Measurements from ENCODE around the gene RAB6B. TPM values are rescaled to one million over a fixed set of nuclear protein-coding genes. Genes with fewer than 3 reads are reported as not detected.

The RAB6B gene
- total and polyA plus RNA-seq, 2 of the 8 experiments (the other 6 are each of a cell fraction or from before 2014, with no cell fraction given) = 7.9 to 15.6 TPM

GRCh38 chr3:133803469-133803868 lies 92.2 kb downstream of the RAB6B start (continued):
- TF ChIP-seq, protein P1, sequence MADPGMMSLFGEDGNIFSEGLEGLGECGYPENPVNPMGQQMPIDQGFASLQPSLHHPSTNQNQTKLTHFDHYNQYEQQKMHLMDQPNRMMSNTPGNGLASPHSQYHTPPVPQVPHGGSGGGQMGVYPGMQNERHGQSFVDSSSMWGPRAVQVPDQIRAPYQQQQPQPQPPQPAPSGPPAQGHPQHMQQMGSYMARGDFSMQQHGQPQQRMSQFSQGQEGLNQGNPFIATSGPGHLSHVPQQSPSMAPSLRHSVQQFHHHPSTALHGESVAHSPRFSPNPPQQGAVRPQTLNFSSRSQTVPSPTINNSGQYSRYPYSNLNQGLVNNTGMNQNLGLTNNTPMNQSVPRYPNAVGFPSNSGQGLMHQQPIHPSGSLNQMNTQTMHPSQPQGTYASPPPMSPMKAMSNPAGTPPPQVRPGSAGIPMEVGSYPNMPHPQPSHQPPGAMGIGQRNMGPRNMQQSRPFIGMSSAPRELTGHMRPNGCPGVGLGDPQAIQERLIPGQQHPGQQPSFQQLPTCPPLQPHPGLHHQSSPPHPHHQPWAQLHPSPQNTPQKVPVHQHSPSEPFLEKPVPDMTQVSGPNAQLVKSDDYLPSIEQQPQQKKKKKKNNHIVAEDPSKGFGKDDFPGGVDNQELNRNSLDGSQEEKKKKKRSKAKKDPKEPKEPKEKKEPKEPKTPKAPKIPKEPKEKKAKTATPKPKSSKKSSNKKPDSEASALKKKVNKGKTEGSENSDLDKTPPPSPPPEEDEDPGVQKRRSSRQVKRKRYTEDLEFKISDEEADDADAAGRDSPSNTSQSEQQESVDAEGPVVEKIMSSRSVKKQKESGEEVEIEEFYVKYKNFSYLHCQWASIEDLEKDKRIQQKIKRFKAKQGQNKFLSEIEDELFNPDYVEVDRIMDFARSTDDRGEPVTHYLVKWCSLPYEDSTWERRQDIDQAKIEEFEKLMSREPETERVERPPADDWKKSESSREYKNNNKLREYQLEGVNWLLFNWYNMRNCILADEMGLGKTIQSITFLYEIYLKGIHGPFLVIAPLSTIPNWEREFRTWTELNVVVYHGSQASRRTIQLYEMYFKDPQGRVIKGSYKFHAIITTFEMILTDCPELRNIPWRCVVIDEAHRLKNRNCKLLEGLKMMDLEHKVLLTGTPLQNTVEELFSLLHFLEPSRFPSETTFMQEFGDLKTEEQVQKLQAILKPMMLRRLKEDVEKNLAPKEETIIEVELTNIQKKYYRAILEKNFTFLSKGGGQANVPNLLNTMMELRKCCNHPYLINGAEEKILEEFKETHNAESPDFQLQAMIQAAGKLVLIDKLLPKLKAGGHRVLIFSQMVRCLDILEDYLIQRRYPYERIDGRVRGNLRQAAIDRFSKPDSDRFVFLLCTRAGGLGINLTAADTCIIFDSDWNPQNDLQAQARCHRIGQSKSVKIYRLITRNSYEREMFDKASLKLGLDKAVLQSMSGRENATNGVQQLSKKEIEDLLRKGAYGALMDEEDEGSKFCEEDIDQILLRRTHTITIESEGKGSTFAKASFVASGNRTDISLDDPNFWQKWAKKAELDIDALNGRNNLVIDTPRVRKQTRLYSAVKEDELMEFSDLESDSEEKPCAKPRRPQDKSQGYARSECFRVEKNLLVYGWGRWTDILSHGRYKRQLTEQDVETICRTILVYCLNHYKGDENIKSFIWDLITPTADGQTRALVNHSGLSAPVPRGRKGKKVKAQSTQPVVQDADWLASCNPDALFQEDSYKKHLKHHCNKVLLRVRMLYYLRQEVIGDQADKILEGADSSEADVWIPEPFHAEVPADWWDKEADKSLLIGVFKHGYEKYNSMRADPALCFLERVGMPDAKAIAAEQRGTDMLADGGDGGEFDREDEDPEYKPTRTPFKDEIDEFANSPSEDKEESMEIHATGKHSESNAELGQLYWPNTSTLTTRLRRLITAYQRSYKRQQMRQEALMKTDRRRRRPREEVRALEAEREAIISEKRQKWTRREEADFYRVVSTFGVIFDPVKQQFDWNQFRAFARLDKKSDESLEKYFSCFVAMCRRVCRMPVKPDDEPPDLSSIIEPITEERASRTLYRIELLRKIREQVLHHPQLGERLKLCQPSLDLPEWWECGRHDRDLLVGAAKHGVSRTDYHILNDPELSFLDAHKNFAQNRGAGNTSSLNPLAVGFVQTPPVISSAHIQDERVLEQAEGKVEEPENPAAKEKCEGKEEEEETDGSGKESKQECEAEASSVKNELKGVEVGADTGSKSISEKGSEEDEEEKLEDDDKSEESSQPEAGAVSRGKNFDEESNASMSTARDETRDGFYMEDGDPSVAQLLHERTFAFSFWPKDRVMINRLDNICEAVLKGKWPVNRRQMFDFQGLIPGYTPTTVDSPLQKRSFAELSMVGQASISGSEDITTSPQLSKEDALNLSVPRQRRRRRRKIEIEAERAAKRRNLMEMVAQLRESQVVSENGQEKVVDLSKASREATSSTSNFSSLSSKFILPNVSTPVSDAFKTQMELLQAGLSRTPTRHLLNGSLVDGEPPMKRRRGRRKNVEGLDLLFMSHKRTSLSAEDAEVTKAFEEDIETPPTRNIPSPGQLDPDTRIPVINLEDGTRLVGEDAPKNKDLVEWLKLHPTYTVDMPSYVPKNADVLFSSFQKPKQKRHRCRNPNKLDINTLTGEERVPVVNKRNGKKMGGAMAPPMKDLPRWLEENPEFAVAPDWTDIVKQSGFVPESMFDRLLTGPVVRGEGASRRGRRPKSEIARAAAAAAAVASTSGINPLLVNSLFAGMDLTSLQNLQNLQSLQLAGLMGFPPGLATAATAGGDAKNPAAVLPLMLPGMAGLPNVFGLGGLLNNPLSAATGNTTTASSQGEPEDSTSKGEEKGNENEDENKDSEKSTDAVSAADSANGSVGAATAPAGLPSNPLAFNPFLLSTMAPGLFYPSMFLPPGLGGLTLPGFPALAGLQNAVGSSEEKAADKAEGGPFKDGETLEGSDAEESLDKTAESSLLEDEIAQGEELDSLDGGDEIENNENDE (IDR thresholded peaks at IDR 0.05; ENCODE audit: insufficient replicate concordance, low read length) = no peak
- TF ChIP-seq SP2 (IDR thresholded peaks at IDR 0.05; ENCODE audit: low read length) = no peak
- TF ChIP-seq SUZ12 (IDR thresholded peaks at IDR 0.05; ENCODE audit: low read length) = no peak
- TF ChIP-seq EZH2 (IDR thresholded peaks at IDR 0.05; ENCODE audit: low read depth, low read length, severe bottlenecking) = no peak
- TF ChIP-seq RAD21 (IDR thresholded peaks at IDR 0.05 in 1 of 2, conservative IDR thresholded peaks at IDR 0.05 in 1 of 2; ENCODE audit: low read depth in 2 of 2, low read length in 2 of 2) = no peak

All from H1 (cell line).